Stimulated activated memory B cell treated with anti-CD40 and anti-IgM and Interleukin-4, amounts not matched to agents 10 μg/mL and 1 μg/mL and 100 μg/mL, for 72 hours (primary cell): Measurements from ENCODE around the gene KIF1A.

Experiments used
- ATAC-seq: fragments of 150-1000 bp; cut with Tn5 transposase; 2 replicates; pipeline ENCODE4 v1.10.0; 2021
- H3K27ac Mint-ChIP-seq: one replicate; pipeline ENCODE4 v1.8.0; 2022; ENCODE audit warnings: mild to moderate bottlenecking, mixed read lengths
- H3K27me3 Mint-ChIP-seq: one replicate; pipeline ENCODE4 v1.8.0; 2022; ENCODE audit warnings: mixed read lengths
- H3K36me3 Mint-ChIP-seq: one replicate; pipeline ENCODE4 v1.8.0; 2022; ENCODE audit warnings: mixed read lengths
- H3K4me1 Mint-ChIP-seq: one replicate; pipeline ENCODE4 v1.8.0; 2022; ENCODE audit warnings: mixed read lengths
- H3K4me3 Mint-ChIP-seq: one replicate; pipeline ENCODE4 v1.8.0; 2022; ENCODE audit warnings: mild to moderate bottlenecking, moderate library complexity, mixed read lengths
- H3K9me3 Mint-ChIP-seq: one replicate; pipeline ENCODE4 v1.8.0; 2022; ENCODE audit warnings: mixed read lengths

The KIF1A gene

DNA sequence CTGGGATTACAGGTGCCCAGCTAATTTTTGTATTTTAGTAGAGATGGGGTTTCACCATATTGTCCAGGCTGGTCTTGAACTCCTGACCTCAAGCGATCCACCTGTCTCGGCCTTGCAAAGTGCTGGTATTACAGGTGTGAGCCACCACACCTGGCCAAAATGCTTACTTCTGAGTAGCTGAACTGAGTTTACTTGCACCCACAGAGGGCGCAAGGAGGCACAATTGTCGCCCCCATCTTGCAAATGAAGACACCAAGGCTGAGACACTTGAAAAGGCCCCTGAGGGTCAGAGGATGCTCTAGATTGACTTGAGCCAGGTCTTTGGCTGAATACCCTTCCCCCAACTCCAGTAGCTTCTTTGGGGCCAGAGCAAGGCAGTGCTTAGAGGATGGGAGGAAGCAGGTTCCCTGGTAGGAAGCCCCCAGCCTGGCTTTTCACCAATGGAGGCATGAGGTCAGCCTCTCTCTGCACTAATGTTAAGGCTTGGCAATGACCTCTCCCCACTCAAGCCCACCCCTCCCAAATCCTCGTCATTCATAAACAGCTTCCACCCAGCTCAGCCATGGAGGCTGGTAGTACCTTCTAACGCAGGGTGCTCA lies 14.5 kb upstream of the KIF1A start:
- ATAC-seq = no peak
- peaks cover 13% of the 10 kb centered on the region for H3K4me1 Mint-ChIP-seq
- H3K9me3 Mint-ChIP-seq = no peaks in the 10 kb centered on the region
- H3K27me3 Mint-ChIP-seq = peaks cover 30% of the 10 kb centered on the region
- no peaks in the 10 kb centered on the region for H3K36me3 Mint-ChIP-seq
- no peak overlapping the region for H3K4me3 Mint-ChIP-seq
- no peak overlapping the region for H3K27ac Mint-ChIP-seq

GRCh38 chr2:240833724-240834285 lies 13.8 kb upstream of the KIF1A start:
- peaks cover 32% of the 10 kb centered on the region for H3K27me3 Mint-ChIP-seq
- H3K27ac Mint-ChIP-seq = no peak overlapping the region
- no peak for ATAC-seq
- H3K9me3 Mint-ChIP-seq = no peaks in the 10 kb centered on the region
- peaks cover 13% of the 10 kb centered on the region for H3K4me1 Mint-ChIP-seq
- no peaks in the 10 kb centered on the region for H3K36me3 Mint-ChIP-seq
- no peak overlapping the region for H3K4me3 Mint-ChIP-seq

- ATAC-seq = no peak
- Mint-ChIP-seq H3K4me1 (peaks cover 13% of the 10 kb centered on the region), H3K4me3 (no peak overlapping the region), H3K9me3 (no peaks in the 10 kb centered on the region), H3K27me3 (peaks cover 31% of the 10 kb centered on the region), H3K36me3 (no peaks in the 10 kb centered on the region), H3K27ac (no peak overlapping the region)
These were observed 13.0 kb upstream of the KIF1A start for GRCh38 chr2:240832921-240833494.

DNA sequence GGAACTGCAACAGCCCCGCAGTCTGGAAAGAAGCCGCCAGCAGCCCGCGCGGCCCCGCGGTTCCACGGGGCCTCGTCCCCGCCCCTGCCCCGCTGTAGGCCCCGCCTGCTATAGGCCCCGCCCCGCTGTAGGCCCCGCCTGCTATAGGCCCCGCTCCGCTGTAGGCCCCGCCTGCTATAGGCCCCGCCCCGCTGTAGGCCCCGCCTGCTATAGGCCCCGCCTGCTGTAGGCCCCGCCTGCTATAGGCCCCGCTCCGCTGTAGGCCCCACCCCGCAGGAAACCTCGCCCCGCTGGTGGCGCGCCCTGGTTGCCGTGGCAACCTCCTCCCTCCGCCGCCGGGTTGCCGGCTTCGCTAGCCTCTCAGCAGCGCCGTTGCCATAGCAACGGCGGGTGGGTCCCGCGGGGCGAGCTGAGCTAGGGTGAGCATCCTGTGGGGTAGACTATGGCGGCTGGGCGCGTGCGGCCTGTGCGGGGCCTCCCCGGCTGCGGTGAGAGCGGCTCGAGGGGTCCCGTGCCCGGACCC lies 12.2 kb upstream of the KIF1A start:
- no peak overlapping the region for H3K27ac Mint-ChIP-seq
- no peaks in the 10 kb centered on the region for H3K9me3 Mint-ChIP-seq
- peaks cover 38% of the 10 kb centered on the region for H3K27me3 Mint-ChIP-seq

GRCh38 chr2:240831594-240832204 lies 11.7 kb upstream of the KIF1A start:
- H3K27ac Mint-ChIP-seq = no peak overlapping the region
- H3K9me3 Mint-ChIP-seq = no peaks in the 10 kb centered on the region
- peaks cover 43% of the 10 kb centered on the region for H3K27me3 Mint-ChIP-seq
- H3K4me3 Mint-ChIP-seq = peak overlapping the region; percentile 23
- H3K4me1 Mint-ChIP-seq = peaks cover 13% of the 10 kb centered on the region
- no peaks in the 10 kb centered on the region for H3K36me3 Mint-ChIP-seq
- no peak for ATAC-seq

More for the DNA sequence above, 12.2 kb upstream of the KIF1A start:
- ATAC-seq = peak; percentile 93
- Mint-ChIP-seq H3K4me1 (peaks cover 13% of the 10 kb centered on the region), H3K36me3 (no peaks in the 10 kb centered on the region), H3K4me3 (peak overlapping the region; percentile 46)

DNA sequence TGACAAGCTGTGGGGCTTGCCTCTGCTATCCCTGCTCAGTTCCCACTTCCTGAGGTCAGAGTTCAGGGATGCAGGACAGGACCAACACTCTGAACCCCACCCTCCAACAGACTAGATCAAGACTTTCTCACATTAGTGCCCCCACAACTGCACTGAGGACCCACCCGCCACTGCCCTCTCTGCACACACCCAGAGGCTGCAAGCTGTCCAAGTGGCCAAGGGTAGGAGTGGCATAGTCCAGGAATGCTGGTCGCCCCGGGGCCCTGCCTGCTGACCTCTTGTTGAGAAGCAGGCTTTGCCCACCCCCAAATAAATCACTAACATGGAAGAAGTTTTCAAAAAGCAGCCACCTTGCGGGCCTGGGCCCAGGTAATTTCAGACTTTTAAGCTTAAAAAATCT lies 5.5 kb upstream of the KIF1A start:
- Mint-ChIP-seq H3K4me1 (peaks cover 8% of the 10 kb centered on the region), H3K27me3 (peaks cover 91% of the 10 kb centered on the region), H3K36me3 (peaks cover 6% of the 10 kb centered on the region), H3K27ac (no peak overlapping the region), H3K4me3 (no peak overlapping the region), H3K9me3 (peaks cover 5% of the 10 kb centered on the region)
- ATAC-seq = no peak

GRCh38 chr2:240823449-240824336 lies 3.7 kb upstream of the KIF1A start:
- Mint-ChIP-seq H3K36me3 (peaks cover 6% of the 10 kb centered on the region), H3K9me3 (peaks cover 5% of the 10 kb centered on the region), H3K27ac (no peak overlapping the region), H3K4me3 (no peak overlapping the region), H3K4me1 (peaks cover 8% of the 10 kb centered on the region), H3K27me3 (peaks cover 80% of the 10 kb centered on the region)
- no peak for ATAC-seq

GRCh38 chr2:240822280-240822847 lies 2.3 kb upstream of the KIF1A start:
- peaks cover 81% of the 10 kb centered on the region for H3K27me3 Mint-ChIP-seq
- no peak for ATAC-seq
- peaks cover 8% of the 10 kb centered on the region for H3K4me1 Mint-ChIP-seq
- H3K27ac Mint-ChIP-seq = no peak overlapping the region
- no peak overlapping the region for H3K4me3 Mint-ChIP-seq
- H3K36me3 Mint-ChIP-seq = peaks cover 6% of the 10 kb centered on the region
- peaks cover 5% of the 10 kb centered on the region for H3K9me3 Mint-ChIP-seq

DNA sequence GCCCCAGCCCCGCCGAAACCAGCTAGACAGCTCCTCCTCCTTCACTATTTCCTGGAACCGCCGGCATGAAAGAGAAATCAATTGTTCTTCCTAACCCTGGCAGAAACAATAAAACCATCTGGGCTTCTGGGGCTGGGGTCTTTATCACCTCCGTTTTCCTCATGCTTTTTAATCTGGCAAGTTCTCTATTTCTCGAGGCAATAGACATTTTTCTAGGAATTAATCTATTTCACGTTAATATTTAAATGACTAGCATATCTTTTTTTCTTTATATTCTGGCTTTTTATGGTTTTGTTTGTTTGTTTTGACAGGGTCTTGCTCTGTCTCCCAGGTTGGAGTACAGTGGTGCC lies 1.4 kb upstream of the KIF1A start:
- Mint-ChIP-seq H3K27me3 (peaks cover 76% of the 10 kb centered on the region), H3K36me3 (peaks cover 6% of the 10 kb centered on the region), H3K4me3 (peak overlapping the region; percentile 39), H3K9me3 (peaks cover 5% of the 10 kb centered on the region), H3K27ac (no peak overlapping the region), H3K4me1 (peaks cover 8% of the 10 kb centered on the region)
- ATAC-seq = no peak

DNA sequence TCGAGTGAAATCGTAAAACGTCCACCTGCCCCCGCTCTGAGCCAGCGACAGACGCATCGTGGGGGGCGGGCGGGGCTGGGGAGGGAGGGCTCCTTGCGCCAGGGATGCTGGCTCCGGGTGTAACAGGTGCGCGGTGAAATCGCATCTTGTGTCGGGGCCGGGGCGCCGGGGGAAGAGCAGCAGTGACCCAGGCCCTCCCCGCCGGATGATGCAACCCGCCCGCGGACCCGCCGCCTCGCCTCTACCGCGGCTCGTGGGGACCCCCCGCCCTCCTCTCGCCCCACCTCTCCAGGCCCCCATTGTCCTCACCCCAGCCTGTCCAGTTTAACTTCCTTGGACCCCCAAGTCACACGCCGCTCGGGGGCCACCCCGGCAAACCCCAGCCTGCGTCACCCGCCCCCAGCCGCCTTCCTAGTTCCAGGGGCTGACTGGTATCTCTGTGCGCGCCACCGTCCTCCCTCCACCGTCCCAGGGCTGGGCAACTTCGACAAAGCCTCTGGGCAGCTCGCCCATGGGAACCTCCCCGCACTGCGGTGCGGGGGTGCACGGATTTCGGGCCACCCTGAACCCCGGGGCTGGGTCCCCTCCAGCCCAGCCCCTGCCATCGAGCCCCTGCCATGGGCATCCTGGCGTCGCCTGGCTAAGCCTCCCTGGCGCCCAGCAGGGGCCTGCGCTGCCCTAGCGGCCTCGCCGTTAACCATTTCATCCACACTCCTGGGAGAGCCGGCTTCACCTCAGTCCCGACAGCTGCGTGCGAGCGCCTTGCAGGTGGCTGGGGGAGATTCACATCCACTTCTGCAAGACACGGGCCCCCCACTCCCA lies 799 bp upstream of the KIF1A start:
- no peak for ATAC-seq
- H3K4me3 Mint-ChIP-seq = peak overlapping the region; percentile 54
- H3K36me3 Mint-ChIP-seq = peaks cover 6% of the 10 kb centered on the region
- no peak overlapping the region for H3K27ac Mint-ChIP-seq
- peaks cover 8% of the 10 kb centered on the region for H3K4me1 Mint-ChIP-seq
- peaks cover 5% of the 10 kb centered on the region for H3K9me3 Mint-ChIP-seq
- peaks cover 76% of the 10 kb centered on the region for H3K27me3 Mint-ChIP-seq

GRCh38 chr2:240819126-240819857 lies 727 bp downstream of the KIF1A start:
- Mint-ChIP-seq H3K36me3 (peaks cover 6% of the 10 kb centered on the region), H3K27ac (no peak overlapping the region), H3K4me1 (peaks cover 8% of the 10 kb centered on the region), H3K27me3 (peaks cover 69% of the 10 kb centered on the region), H3K4me3 (no peak overlapping the region), H3K9me3 (peaks cover 5% of the 10 kb centered on the region)
- no peak for ATAC-seq

DNA sequence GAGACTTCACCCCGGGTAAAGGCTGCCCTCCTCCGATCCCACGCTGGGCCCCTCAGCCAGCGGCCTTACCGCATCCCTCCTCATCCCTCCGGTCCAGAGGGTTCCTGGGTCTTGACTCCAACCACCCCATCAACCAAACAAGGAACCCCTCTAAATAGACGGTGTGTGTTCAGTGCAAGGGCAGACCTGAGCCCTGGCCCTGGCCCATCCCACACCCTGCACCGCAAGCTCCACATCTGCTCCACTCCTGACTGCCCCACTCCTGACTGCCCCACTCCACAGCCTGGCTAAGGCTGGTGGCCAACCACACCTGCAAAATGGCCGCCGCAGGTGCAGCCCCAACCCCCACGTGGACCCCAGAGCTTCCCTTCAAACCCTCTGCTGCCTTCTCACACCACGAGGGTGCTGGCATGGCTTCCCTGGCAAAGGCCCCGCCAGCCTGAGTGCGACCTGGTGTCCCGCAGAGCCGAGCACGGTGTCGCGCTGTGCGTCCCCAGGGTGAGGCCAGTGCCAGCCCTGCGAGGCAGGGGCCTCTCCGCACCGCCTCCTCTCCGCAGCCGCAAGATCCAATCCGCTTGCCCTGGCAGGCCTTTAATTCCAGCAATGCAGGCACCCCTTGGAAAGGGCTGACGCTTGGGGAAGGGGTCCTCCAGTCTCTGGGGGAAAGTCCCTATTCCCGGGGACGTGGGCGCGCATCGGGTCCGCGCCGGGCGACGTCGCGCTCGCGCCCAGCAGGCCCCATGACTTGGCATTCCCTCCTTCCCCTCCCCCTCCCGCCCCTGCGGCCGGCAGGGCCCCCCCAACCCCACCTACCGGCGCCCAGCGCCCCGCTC lies 1.5 kb downstream of the KIF1A start:
- peak overlapping the region; percentile 3 for H3K4me3 Mint-ChIP-seq
- no peak for ATAC-seq
- H3K9me3 Mint-ChIP-seq = peaks cover 9% of the 10 kb centered on the region
- peaks cover 2% of the 10 kb centered on the region for H3K36me3 Mint-ChIP-seq
- H3K4me1 Mint-ChIP-seq = peaks cover 8% of the 10 kb centered on the region
- H3K27ac Mint-ChIP-seq = no peak overlapping the region
- peaks cover 61% of the 10 kb centered on the region for H3K27me3 Mint-ChIP-seq
